Measurements from ENCODE around the gene RAB39A.
"Not testable (repeated sequence)": the region's sequence is repeated elsewhere in the genome, so short reads cannot be mapped to it uniquely, and the experiment has no call there.

RAB39A gene, protein sequence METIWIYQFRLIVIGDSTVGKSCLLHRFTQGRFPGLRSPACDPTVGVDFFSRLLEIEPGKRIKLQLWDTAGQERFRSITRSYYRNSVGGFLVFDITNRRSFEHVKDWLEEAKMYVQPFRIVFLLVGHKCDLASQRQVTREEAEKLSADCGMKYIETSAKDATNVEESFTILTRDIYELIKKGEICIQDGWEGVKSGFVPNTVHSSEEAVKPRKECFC

DNA sequence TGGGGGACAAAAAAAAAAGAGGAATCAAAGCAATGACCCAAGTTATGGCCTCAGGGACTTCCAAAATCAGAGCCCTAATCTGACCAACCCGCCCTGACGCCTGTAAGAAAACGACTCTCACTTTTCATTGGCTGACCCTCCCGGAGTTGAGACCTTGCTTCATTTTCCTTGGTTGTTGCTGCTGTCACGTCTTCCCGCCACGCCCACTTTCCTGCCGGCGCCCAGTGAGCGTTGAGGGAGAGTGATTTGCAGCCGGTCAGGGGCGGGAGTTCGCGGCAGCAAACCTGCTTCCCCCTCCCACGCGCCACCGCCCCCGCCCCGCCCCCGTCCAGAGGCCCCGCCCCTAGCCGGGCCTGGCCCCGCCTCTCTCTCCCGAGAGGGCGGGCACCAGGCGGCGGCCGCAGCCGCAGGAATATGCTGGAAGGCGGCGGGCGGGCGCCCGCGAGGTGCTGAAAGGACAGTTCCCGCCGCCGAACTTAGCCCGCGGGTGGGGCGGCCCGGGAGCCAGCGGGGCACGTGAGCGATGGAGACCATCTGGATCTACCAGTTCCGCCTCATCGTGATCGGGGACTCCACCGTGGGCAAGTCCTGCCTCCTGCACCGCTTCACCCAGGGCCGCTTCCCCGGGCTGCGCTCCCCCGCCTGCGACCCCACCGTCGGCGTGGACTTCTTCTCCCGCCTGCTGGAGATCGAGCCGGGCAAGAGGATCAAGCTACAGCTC lies at the start of gene RAB39A:
Gene RAB39A (plus strand): TSS at position 403 of the 721 bp plus-strand sequence. CDS start 121 bp downstream, at position 524.
- DNase-seq (ENCODE audit: low spot score) = peak; percentile 95

DNA sequence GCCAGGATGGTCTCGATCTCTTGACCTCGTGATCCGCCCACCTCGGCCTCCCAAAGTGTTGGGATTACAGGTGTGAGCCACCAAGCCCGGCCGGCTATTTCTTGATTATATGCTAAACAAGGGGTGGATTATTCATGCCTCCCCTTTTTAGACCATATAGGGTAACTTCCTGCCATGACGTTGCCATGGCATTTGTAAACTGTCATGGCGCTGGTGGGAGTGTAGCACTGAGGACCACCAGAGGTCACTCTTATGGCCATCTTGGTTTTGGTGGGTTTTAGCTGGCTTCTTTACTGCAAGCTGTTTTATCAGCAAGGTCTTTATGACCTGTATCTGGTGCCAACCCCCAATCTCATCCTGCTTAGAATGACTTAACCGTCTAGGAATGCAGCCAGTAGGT lies 46.8 kb upstream of the RAB39A start:
- DNase-seq (ENCODE audit: low spot score) = not testable (repeated sequence)

DNA sequence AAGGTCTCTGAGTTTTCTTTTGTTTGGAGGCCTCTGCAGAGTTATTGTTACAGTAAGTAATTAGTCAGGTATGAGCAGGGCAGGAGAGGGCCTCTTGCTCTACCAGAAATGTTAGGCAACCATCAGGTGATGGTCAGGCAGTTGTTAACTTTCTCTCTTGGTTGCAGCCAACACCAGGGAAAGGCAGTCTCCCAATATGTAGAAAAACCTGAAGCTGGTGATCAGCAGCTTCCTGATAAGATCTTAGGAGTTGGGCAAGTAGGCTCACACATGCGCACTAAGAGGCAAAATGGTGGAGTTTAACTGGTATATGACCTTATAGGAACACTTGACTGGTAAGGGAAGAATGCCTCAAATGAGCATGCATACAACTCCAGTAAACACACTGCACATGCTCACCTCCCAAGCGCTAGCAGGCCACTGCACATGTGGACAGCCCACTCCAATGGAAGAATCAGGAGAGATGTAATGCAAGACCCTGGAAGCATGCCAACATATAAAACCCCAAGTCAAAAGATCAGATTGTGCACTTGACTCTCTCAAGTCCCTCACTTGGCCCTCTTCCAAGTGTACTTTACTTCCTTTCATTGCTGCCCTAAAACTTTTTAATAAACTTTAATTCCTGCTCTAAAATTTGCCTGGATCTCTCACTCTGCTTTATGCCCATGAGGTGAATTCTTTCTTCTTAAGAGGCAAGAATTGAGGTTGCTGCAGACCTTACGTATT lies 46.0 kb upstream of the RAB39A start:
- DNase-seq (ENCODE audit: low spot score) = no peak

DNA sequence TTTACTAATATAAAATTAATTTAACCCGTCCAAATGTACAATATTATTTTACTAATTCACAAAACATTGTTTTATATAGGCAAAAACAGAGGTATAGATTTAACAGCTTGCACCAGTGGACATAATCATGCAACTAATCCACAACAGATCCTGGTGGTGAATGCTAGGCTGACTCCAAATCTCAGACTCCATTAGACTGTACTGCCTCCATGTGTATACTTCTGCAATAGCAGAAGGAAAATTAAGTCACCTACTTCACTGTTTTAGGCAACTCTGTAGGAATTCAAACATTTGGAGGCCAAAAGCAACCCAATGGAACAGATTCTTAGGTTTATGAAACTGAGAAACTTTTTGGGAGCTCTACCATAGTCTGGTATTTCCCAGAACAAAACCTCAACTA lies 30.0 kb upstream of the RAB39A start:
- DNase-seq (ENCODE audit: low spot score) = peak; percentile 53

DNA sequence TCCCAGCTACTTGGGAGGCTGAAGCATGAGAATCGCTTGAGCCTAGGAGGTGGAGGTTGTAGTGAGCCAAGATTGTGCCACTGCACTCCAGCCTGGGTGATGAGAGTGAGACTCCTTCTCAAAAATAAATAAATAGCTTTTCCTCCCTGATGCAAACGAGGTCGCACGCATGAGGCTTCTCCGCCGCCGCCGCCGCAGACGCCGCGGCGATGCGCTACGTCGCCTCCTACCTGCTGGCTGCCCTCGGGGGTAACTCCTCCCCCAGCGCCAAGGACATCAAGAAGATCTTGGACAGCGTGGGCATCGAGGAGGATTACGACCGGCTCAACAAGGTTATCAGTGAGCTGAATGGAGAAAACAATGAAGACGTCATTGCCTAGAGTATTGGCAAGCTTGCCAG lies 20.0 kb upstream of the RAB39A start:
- DNase-seq (ENCODE audit: low spot score) = no peak

DNA sequence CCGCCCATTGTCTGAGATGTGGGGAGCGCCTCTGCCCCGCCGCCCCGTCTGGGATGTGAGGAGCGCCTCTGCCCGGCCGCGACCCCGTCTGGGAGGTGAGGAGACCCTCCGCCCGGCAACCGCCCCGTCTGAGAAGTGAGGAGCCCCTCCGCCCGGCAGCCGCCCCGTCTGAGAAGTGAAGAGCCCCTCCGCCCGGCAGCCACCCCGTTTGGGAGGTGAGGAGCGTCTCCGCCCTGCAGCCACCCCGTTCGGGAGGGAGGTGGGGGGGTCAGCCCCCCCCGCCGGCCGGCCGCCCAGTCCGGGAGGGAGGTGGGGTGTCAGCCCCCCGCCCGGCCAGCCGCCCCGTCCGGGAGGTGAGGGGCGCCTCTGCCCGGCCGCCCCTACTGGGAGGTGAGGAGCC lies 15.8 kb upstream of the RAB39A start:
- DNase-seq (ENCODE audit: low spot score) = not testable (repeated sequence)

DNA sequence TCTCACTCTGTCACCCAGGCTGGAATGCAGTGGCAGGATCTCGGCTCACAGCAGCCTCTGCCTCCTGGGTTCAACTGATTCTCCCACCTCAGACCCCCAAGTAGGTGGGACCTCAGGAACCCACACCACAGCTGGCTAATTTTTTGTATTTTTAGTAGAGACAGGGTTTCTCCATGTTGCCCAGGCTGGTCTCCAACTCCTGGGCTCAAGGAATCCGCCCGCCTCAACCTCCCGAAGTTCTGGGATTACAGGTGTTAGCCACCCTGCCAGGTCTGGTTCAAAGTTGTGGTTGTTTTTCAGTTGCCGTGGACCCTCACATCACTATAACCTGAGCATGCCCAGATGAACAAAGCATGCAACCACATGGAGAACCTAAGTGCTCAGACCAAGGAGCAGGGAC lies 13.0 kb upstream of the RAB39A start:
- DNase-seq (ENCODE audit: low spot score) = no peak

DNA sequence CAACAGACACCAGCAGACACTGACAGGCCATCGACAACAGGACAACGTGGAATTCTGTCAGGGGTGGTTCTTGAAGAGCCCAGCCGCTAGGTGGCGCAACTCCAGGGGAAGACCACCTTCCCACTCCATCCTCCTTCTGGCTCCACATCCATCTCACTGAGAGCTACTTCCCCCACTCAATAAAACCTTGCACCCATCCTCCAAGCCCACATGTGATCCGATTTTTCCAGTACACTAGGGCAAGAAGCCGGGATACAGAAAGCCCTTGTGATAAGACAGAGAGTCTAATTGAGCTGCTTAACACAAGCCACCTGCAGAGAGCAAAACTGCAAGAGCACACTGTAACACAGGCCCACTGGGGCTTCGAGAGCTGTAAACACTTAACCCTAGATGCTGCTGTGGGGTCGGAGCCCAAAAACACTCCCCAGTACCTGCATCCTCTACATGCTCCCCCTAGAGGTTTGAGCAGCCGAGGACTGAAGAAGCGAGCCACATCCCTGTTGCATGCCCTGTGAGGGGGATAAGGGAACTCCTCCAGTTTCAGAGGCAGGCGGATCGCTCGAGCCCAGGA lies 11.5 kb upstream of the RAB39A start:
- DNase-seq (ENCODE audit: low spot score) = peak; percentile 39

DNA sequence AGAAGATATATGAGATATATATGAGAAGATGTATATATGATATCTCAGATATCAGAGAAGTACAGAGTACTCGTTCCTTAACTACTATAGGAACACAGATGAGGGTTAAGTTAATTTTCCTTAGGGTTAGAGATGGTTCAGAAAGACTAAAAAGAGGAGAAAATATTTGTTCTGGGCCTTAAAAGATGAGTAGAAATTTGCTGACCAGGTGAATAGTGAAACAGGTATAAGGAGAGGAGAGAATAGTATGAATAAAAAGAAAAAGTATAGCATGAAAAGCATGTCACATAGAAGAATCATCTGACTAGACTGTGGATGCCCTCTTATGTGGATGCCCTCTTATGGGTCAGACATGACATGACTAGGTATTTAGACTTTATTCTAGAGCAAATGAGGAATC lies 6.3 kb upstream of the RAB39A start:
- no peak for DNase-seq (ENCODE audit: low spot score)

DNA sequence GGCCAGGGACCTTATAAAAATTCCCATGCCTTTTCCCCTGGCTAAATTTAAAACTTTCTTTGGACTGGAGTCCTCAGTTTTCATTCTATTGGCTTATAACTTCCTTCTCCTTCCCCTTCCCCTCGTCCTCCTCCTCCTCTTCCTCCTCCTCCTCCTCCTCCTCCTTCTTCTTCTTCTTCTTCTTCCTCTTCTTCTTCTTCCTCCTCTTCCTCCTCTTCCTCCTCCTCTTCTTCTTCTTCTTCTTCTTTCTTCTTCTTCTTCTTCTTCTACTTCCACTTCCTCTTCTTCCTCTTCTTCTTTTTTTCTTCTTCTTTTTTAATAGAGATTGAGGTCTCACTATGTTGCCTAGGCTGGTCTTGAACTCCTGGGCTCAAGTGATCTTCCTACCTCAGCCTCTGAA lies 4.7 kb upstream of the RAB39A start:
- DNase-seq (ENCODE audit: low spot score) = not testable (repeated sequence)

DNA sequence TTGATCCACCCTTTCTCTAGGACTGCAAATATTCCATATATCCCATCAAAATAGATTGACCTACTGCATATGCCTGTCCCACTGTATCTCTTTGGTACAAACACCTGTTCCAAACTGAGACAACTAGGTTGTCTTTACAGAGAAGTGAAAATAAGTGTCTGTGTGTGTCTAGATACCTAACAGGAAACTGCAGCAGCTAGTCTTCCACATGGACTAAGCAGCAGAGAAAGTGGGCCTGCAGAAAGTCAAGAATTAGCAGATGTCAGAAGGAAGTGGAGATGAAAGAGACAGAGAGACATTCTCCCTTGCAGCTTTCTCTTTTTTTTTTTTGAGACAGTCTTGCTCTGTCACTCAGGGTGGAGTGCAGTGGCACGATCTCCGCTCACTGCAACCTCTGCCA lies 3.9 kb upstream of the RAB39A start:
- no peak for DNase-seq (ENCODE audit: low spot score)

DNA sequence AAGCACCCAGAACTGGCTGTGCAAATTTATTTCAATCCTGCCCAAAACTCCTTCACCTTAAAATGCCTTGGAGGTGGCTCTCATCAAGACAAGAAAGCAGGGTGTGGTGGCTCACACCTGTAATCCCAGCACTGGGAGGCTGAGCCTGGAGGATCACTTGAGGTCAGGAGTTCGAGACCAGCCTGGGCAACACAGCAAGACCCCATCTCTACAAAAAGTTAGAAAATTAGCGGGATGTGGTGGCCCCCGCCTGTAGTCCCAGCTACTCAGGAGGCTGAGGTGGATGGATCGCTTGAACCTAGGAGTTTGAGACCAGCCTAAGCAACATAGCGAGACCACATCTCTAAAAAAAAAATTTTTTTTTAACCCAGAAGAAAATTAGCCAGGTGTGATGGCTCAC lies 689 bp upstream of the RAB39A start:
- no peak for DNase-seq (ENCODE audit: low spot score)

DNA sequence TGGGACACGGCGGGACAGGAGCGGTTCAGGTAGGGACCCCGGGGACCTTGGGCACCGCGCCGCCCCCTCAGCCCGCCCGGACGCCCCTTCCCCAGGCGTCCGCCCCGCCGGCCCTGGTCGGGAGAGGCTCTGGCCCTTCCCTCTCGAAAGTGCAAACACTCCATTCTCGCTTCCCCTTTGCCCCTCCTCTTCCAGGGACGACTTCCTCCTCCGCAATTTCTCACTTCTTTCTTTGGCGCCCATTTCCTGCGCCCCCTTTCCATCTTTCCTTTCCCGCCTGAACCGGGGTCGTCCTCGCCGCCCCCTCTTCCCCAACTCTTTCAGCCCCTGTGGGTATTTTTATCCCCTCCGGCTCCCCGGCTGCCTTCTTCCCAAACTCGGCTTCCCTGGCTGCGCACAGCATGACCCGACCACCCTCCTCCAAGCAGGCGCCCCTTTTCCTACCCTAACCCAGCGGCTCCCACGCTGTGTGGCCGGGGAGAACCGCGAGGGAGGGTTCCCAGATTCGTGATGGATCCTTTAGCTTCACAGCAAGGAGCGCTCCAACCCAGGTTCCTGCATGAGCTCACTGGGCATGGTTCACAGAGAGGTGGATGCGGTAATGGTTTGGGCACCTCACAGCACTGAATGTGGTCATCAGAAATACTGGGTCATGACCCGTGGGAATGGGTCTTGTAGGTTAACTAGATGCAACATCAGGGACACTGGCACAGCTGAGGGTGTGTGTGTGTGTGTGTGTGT lies 689 bp downstream of the RAB39A start:
- DNase-seq (ENCODE audit: low spot score) = no peak

DNA sequence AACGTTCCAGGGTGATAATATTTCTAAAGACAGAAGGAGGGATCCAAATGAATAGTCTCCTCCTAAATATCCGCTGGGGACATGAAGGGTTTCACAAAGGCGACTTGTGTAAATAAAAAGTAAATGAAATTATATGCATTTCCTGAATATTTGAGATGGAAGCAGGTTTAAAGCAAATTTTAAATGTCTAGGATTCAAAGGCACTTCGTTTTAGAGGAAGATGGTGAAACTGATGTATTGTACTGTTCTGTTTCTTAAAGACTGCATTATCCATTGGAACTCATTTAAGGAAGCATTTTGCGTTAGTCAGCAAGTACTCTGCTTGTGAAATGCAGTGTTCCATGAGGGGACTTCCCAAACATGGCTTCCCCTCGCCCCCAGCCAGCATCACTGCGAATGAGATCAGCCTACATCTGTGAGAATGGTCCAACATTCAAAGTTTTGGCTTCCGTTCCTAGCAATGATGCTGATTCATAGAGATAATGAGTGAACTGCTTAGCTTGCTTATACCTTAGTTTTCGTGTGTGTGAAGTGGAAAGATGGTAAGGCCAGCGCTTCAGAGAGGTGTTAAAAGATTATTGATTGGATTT lies 1.5 kb downstream of the RAB39A start:
- DNase-seq (ENCODE audit: low spot score) = no peak

DNA sequence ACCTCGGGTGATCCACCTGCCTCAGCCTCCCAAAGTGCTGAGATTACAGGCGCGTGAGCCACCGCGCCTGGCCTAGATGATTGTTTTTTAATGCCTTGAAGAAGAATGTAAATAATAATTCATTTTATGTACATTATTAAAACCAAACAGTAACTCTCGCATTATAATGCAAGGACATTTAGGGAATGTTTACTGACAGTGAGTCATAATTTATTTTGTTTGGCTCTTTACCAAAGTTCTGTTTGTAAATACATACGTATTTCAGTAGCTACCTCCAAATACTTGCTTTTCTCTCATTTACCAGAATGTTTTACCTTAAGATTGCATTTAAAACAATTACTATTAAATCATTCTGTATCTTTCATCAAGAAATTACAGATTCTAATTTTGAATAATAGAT lies 3.0 kb downstream of the RAB39A start:
- DNase-seq (ENCODE audit: low spot score) = no peak

DNA sequence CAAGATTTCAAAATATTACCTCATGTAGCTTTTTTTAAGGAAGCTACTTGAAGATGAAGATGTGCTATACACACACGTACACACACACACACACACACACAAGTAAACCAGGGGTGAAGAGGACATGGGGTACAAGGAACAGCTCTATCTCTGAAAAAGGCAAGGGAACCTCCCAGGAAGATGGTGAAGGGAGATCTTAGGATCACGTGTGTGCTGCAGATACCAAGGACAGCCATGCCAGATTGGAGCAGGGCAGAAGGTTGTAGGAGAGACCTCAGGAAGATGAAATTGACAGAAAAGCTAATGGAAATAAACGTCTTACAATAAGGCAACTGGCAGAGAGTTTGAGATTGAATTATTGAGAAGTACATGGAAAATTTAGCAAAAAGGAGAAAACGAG lies 19.7 kb downstream of the RAB39A start:
- no peak for DNase-seq (ENCODE audit: low spot score)

DNA sequence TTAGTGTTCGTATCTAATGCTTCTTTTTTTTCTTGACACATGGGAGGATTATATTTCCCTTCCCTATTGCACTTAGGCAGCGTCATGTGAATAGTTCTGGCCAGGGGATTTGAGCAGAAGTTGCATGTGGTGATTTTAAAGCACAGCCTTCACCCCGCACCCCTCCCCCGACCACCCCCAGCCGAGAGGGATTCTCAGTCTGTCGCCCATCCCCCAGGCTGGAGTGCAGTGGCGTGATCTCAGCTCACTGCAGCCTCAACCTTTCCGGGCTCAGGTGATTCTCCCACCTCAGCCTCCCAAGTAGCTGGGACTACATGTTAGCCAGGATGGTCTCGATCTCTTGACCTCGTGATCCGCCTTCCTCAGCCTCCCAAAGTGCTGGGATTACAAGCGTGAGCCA lies 20.1 kb downstream of the RAB39A start:
- DNase-seq (ENCODE audit: low spot score) = not testable (repeated sequence)

DNA sequence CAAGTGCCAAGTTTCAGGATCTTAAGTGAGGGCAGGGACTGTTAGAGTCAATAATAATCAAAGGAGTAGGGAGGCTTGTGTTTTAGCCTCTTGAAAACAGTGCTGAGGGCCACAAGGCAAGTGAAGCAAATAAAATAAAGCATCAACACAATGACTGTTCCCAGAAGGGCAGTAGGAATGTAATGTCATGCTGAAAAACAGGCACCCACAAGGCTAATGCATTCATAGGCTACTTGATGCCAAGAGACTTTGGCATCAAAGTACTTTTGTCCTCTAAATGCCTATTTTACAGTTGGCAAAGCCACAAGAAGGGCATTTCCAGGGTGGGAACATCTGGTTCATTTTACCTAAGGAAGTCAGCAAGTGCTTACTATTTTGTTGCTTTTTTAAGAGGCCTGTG lies 22.9 kb downstream of the RAB39A start:
- no peak for DNase-seq (ENCODE audit: low spot score)

DNA sequence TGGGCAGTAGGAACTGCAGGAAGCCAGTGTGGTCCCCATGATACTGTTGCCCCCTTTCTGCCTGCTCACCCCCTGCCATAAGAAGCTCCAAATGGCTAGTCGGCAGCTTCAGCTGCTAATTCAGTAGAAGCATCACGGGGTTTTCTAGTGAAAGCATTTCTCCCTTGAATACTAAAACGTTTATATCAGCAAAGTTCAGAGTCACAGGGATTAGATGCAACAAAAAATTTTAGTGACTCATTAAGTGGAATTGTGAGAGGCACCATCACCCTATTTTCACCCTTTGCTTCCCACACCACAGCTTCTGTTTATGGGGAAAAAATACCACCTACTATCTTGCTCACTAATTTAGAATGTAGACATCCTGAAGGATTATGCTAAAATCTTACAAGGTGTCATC lies 25.2 kb downstream of the RAB39A start:
- DNase-seq (ENCODE audit: low spot score) = no peak

DNA sequence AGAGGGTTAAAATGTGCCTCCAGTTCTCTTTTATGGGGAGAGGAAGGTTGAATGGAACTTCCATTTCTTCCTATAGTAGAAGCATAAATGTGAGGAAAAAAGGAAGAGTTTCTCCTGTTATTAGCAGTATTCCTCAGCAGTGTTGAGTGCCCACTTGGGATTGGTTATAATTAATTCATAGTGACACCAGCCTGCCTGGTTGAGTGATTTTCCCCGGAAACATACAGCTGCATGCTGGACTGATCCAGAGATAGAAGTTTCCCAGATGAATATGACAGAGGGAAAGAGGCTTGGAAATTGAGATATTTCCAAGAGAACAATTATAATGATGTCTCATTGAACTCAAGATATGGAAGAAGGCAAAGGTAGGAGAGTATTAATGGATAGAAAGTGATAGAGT lies 28.3 kb downstream of the RAB39A start:
- DNase-seq (ENCODE audit: low spot score) = no peak

DNA sequence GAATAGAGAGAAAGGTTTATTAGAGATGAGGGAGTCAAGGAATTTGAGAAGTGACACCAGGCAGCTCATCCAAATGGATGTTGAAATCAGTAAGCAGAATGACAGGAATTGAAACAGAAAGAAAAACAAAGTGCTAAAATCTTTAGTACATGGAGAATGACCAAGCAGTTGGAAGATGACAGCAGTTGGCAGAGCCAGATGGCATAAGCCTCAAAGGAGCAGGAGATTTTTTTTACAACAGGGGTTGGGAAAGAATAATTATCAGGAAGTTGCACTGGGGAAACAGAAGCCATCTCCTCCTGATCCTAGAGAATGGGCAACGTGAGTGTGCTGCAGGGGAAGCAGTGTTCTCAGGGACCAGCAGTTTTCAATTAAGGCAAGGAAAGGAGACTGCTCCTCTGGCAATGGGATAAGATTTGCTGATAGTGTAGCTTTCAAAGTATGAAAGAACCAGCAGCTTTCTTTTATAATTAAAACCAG lies 28.9 kb downstream of the RAB39A start:
- no peak for DNase-seq (ENCODE audit: low spot score)

DNA sequence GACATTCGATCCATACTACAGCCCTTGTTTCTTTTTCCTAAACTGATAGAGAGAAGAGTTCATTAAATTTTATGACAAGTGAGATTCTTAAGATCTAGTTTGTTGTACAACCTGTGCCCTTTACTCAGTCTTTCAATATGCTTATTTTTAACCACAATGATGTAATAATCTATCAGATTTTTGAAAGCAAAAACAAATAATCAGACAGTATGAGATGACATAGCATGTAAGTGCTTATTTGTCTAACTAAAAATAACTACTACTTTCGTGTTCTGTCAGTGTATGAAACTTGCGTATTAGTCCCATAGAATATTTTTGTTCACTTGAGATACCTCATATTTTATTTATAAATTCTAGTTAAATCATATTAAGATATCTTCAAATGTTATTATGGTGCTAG lies 33.2 kb downstream of the RAB39A start:
- no peak for DNase-seq (ENCODE audit: low spot score)

Measured in AG08396 (cell line).